ENCODE measurements around the gene ACSM4. TPM values are rescaled to one million over a fixed set of nuclear protein-coding genes. Genes with fewer than 3 reads are reported as not detected.
"Not testable (repeated sequence)": the region's sequence is repeated elsewhere in the genome, so short reads cannot be mapped to it uniquely, and the experiment has no call there.

Gene ACSM4
- total RNA-seq, 4 donors from 2014 or later = not detected

- 83 to 88% methylated on average over 4 to 5 of the region's 5 CpGs for WGBS, 2 donors (ENCODE audit: low coverage in 1 of 2)
- Histone ChIP-seq H3K27me3 (no peaks in the 10 kb centered on the region), H3K36me3 (no peaks in the 10 kb centered on the region), H3K27ac (no peak overlapping the region), H3K4me1 (no peaks in the 10 kb centered on the region), H3K4me3 (no peak overlapping the region), H3K9me3 (no peaks in the 10 kb centered on the region)
- ATAC-seq = no peak
- TF ChIP-seq POLR2A (IDR thresholded peaks at IDR 0.05) (no peak), CTCF (IDR thresholded peaks at IDR 0.05) (no peak), EP300 (IDR thresholded peaks at IDR 0.05) (no peak), POLR2AphosphoS5 (IDR thresholded peaks at IDR 0.05) (no peak)
These were observed 31.9 kb upstream of the ACSM4 start for GRCh38 chr12:7271893-7272514.

GRCh38 chr12:7275482-7275881 lies 28.4 kb upstream of the ACSM4 start:
- H3K4me1 ChIP-seq, ATAC-seq, H3K27me3 ChIP-seq, H3K4me3 ChIP-seq, H3K36me3 ChIP-seq, H3K27ac ChIP-seq, H3K9me3 ChIP-seq: not testable (repeated sequence)

DNA sequence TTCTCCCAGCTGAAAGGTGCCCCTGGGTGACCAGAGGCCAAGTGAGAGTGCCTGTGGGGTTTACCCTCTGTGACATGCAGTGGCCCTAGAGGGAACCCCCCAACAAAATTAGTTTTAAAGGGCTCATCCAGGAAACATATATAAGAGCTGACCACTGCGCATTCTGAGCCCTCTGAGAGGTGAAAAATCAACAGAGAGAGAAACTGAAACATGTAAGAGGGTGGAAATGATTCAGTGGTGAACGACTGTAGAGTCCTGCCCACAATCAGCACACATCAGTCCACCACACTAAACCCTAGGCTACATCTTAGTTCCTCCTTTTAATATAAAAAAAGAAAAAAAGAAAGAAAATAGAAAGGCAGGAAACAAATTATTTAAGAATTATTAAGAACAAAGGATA lies 21.0 kb upstream of the ACSM4 start:
- TF ChIP-seq EP300 (IDR thresholded peaks at IDR 0.05) = no peak
- no peak for TF ChIP-seq POLR2AphosphoS5 (IDR thresholded peaks at IDR 0.05)
- no peak for TF ChIP-seq POLR2A (IDR thresholded peaks at IDR 0.05)
- TF ChIP-seq CTCF (IDR thresholded peaks at IDR 0.05) = no peak

DNA sequence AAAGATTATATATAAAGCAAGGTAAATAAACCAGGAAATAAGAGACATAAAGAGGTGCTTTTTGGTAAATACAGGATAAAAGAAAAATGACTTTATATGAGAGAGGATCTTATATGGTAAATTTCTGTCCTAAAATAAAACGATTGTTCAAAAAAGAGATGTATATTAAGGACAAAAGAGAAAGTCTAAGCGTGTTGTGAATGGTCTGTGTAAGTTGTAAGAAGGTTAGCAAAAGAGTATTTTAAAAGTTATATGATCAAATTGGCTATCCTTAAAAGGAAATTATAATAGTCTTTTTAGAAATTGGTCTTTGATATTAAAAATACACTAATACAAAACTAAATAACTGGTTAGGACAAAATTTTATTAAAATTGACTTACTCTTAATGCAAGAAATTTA lies 14.1 kb upstream of the ACSM4 start:
- WGBS, 2 donors (ENCODE audit: low coverage in 1 of 2) = 50% methylated on average over 2 of the region's 2 CpGs
- Histone ChIP-seq H3K27ac (no peak overlapping the region), H3K4me1 (no peaks in the 10 kb centered on the region), H3K9me3 (peaks cover 0 to 32% (median 0%) of the 10 kb centered on the region in 3 donors), H3K36me3 (no peaks in the 10 kb centered on the region), H3K4me3 (no peak overlapping the region), H3K27me3 (no peaks in the 10 kb centered on the region)
- TF ChIP-seq POLR2A (IDR thresholded peaks at IDR 0.05) (no peak), EP300 (IDR thresholded peaks at IDR 0.05) (no peak), CTCF (IDR thresholded peaks at IDR 0.05) (no peak), POLR2AphosphoS5 (IDR thresholded peaks at IDR 0.05) (no peak)
- ATAC-seq = no peak

More for the DNA sequence above, 21.0 kb upstream of the ACSM4 start:
- Histone ChIP-seq H3K27ac (no peak overlapping the region), H3K27me3 (peaks cover 15% of the 10 kb centered on the region), H3K9me3 (peaks cover 0 to 35% (median 0%) of the 10 kb centered on the region in 3 donors), H3K36me3 (no peaks in the 10 kb centered on the region), H3K4me1 (no peaks in the 10 kb centered on the region), H3K4me3 (no peak overlapping the region)
- no peak for ATAC-seq
- WGBS, 2 donors (ENCODE audit: low coverage in 1 of 2) = 65 to 73% methylated on average over 2 of the region's 2 CpGs

- peaks cover 0 to 24% (median 0%) of the 10 kb centered on the region in 3 donors for H3K9me3 ChIP-seq
- H3K27me3 ChIP-seq, ATAC-seq, H3K36me3 ChIP-seq, H3K4me1 ChIP-seq, H3K4me3 ChIP-seq, H3K27ac ChIP-seq: not testable (repeated sequence)
- WGBS, 2 donors (ENCODE audit: low coverage in 1 of 2) = 8 to 33% methylated on average over 1 of the region's 1 CpG
These were observed 13.3 kb upstream of the ACSM4 start for GRCh38 chr12:7290588-7290987.

DNA sequence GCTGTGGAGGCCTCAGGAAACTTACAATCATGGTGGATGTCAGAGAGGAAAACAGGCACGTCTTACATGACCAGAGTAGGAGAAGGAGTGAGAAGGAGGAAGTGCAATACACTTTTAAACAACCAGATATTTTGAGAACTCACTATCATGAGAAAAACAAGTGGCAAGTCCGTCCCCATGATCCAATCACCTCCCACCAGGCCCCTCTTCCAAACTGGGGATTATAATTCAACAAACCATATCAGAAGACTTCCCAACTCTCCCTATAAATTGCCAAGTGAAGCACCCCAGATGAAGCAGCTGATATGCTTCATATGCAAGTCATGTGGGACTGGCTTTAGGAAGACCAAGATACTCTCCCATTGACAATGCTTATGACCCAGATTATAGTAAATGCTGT lies 11.6 kb upstream of the ACSM4 start:
- Histone ChIP-seq H3K4me3 (no peak overlapping the region), H3K9me3 (peaks cover 0 to 11% (median 0%) of the 10 kb centered on the region in 3 donors), H3K36me3 (no peaks in the 10 kb centered on the region), H3K4me1 (no peaks in the 10 kb centered on the region), H3K27me3 (no peaks in the 10 kb centered on the region), H3K27ac (no peak overlapping the region)
- ATAC-seq = no peak
- no peak for TF ChIP-seq POLR2AphosphoS5 (IDR thresholded peaks at IDR 0.05)
- no peak for TF ChIP-seq CTCF (IDR thresholded peaks at IDR 0.05)
- no peak for TF ChIP-seq POLR2A (IDR thresholded peaks at IDR 0.05)
- no peak for TF ChIP-seq EP300 (IDR thresholded peaks at IDR 0.05)
- WGBS, 2 donors (ENCODE audit: low coverage in 1 of 2) = 17 to 61% methylated on average over 1 to 2 of the region's 2 CpGs

Measured in gastroesophageal sphincter (tissue), 4 donors.